NCI-H524 (cell line): ENCODE data around the gene PBX2.
"Not testable (repeated sequence)": the region's sequence is repeated elsewhere in the genome, so short reads cannot be mapped to it uniquely, and the experiment has no call there.

Source experiments
- DNase-seq, 2 experiments: peaks; one replicate each; lab custom pipeline; 2025; lab: John Stamatoyannopoulos, UW

The PBX2 gene

GRCh38 chr6:32190054-32190851 lies at the start of gene PBX2:
TSS of gene PBX2 (minus strand) at chr6:32190202. CDS start at chr6:32189915, 287 bp downstream.
- DNase-seq, result peak; percentile 80 to 83

GRCh38 chr6:32239462-32239861 lies 49.5 kb upstream of the PBX2 start:
- DNase-seq, result no peak

- no peak for DNase-seq
These were observed 44.9 kb upstream of the PBX2 start for GRCh38 chr6:32234934-32235333.

GRCh38 chr6:32226434-32226833 lies 36.4 kb upstream of the PBX2 start:
- no peak for DNase-seq

- DNase-seq, result no peak
These were observed 34.7 kb upstream of the PBX2 start for GRCh38 chr6:32224696-32225095.

- DNase-seq, result no peak
These were observed 33.5 kb upstream of the PBX2 start, which contains the start of gene NOTCH4 for GRCh38 chr6:32223258-32224235. TSS of gene NOTCH4 (minus strand) at chr6:32224067. CDS start at chr6:32223928, 139 bp downstream.

- no peak for DNase-seq
These were observed 32.6 kb upstream of the PBX2 start for GRCh38 chr6:32222333-32223230.

GRCh38 chr6:32220021-32220420 lies 30.0 kb upstream of the PBX2 start:
- DNase-seq, result no peak

GRCh38 chr6:32218167-32218566 lies 28.2 kb upstream of the PBX2 start:
- no peak for DNase-seq

GRCh38 chr6:32216998-32217397 lies 27.0 kb upstream of the PBX2 start:
- DNase-seq, result no peak

GRCh38 chr6:32216285-32216684 lies 26.3 kb upstream of the PBX2 start:
- DNase-seq, result no peak

- DNase-seq, result no peak
These were observed 25.6 kb upstream of the PBX2 start for GRCh38 chr6:32215617-32216016.

GRCh38 chr6:32214126-32214525 lies 24.1 kb upstream of the PBX2 start:
- no peak for DNase-seq

- DNase-seq, result no peak
These were observed 23.6 kb upstream of the PBX2 start for GRCh38 chr6:32213649-32214048.

- no peak for DNase-seq
These were observed 22.2 kb upstream of the PBX2 start for GRCh38 chr6:32212076-32212760.

GRCh38 chr6:32211432-32211831 lies 21.4 kb upstream of the PBX2 start:
- DNase-seq, result not testable (repeated sequence)

- no peak for DNase-seq
These were observed 20.2 kb upstream of the PBX2 start for GRCh38 chr6:32210191-32210601.

- no peak for DNase-seq
These were observed 19.0 kb upstream of the PBX2 start for GRCh38 chr6:32208996-32209395.

- no peak for DNase-seq
These were observed 14.3 kb upstream of the PBX2 start for GRCh38 chr6:32204268-32204715.

GRCh38 chr6:32203426-32204267 lies 13.6 kb upstream of the PBX2 start:
- no peak for DNase-seq
